Left forelimb (tissue), 1 donor: ENCODE measurements around the gene SRGAP2C.
"Not testable (repeated sequence)": the region's sequence is repeated elsewhere in the genome, so short reads cannot be mapped to it uniquely, and the experiment has no call there.

Source experiments
- DNase-seq: peaks from one replicate; pipeline ENCODE4 v3.0.0-alpha.2; 2018; ENCODE audit warnings: low spot score

Gene SRGAP2C

DNA sequence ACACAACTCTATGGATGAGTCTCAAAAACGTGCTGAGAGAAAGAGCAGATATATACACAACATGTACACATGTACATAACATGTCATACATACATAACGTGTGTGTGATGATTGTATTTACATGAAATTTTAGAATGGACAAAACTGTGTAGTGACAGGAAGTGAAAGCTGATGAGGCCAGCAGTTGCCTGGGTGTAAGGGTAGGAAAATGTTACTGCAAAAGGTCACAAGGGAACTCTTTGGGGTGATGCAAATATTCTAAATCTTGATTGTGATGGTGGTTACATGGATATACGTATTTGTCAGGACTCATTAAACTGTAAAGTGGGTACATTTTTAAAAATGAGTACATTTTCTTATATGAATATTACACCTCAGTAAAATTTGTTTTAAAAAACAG, 236.7 kb downstream of the SRGAP2C start:
- not testable (repeated sequence) for DNase-seq

DNA sequence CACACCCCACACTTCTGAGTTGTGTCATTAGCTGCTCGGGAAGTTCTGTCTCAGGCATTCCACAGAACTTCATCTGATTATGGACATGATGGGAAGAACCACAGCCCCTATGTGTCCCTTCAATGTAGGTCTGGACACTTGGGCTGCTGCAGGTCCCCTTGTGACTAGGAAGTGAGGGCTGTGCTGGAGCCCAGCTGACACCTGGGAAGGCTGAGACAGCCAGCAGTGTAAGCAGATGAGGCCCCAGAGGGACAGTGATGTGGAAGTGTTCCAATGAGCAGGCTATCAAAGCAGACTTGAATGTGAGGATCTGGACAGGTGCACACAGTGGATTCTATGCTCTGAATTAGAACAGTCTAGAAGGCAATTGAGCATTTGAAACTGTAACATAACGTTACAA, 239.2 kb downstream of the SRGAP2C start:
- DNase-seq, result not testable (repeated sequence)

DNA sequence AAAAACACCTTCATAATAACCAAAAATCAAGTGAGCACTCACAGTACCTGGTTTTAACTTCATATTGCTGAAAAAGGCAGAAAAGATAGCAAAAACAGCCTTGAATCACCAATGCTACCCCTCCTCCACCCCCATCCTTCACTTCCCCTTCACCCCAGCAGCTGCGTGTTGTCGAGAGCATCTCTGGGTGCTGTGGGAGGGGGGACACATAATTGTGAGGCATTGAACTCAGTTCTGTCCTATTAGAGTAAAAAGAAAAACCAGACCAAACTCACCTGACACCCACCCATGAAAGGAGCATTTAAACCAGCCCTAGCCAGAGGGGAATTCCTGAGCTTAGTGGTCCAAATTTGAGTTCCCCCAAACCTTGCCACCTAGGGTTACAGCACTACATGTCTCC, 248.7 kb downstream of the SRGAP2C start:
- DNase-seq, result not testable (repeated sequence)

DNA sequence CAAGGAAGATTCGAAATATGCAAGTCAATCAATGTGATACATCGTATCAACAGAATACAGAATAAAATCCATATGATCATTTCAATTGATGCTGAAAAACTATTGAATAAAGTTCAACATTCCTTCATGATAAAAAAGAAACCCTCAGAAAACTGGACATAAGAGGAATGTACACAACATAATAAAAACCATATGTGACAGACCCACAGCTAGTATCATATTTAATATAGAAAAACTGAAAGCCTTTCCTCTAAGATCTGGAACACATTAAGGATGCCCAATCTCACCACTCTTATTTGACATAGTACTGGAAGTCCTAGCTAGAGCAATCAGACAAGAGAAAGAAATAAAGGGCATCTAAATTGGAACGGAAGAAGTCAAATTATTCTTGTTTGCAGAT, 254.1 kb downstream of the SRGAP2C start:
- not testable (repeated sequence) for DNase-seq

DNA sequence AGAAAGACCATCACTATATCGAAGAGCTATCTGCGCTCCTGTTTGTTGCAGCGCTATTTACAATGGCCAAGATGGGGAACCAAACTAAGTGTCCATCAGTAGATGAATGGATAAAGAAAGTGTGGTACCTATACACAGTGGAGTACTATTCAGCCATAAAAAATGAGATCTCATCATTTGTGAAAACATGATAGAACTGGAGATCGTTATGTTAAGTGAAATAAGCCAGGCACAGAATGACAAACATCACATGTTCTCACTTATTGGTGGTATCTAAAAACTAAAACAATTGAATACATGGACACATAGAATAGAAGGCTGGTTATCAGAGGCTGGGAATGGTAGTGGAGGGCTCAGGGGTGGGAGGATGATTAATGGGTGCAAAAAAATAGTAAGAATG, 256.2 kb downstream of the SRGAP2C start:
- DNase-seq, result no peak
